Measurements from ENCODE around the gene TRPV3.

GRCh38 chr17:3535253-3535995 is 22.2 kb downstream of the TRPV3 start:
- TF ChIP-seq, protein P1, sequence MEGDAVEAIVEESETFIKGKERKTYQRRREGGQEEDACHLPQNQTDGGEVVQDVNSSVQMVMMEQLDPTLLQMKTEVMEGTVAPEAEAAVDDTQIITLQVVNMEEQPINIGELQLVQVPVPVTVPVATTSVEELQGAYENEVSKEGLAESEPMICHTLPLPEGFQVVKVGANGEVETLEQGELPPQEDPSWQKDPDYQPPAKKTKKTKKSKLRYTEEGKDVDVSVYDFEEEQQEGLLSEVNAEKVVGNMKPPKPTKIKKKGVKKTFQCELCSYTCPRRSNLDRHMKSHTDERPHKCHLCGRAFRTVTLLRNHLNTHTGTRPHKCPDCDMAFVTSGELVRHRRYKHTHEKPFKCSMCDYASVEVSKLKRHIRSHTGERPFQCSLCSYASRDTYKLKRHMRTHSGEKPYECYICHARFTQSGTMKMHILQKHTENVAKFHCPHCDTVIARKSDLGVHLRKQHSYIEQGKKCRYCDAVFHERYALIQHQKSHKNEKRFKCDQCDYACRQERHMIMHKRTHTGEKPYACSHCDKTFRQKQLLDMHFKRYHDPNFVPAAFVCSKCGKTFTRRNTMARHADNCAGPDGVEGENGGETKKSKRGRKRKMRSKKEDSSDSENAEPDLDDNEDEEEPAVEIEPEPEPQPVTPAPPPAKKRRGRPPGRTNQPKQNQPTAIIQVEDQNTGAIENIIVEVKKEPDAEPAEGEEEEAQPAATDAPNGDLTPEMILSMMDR (IDR thresholded peaks at IDR 0.05): peak; percentile 42 to 75 (median 56)
- TF ChIP-seq POLR2A (IDR thresholded peaks at IDR 0.05): no peak
